Cardiac muscle cell (in vitro differentiated cells and primary cell): ENCODE data around the gene NOS3. TPM values are rescaled to one million over a fixed set of nuclear protein-coding genes. Genes with fewer than 3 reads are reported as not detected.

Experiments
- DNase-seq, 2 donors: peaks; one replicate each; pipeline versions ENCODE4 v3.0.0 to v3.0.0-alpha.2; 2010 to 2017; ENCODE audit warnings: low read depth in 1 of 2, low spot score in 1 of 2
- H3K27ac ChIP-seq: fragments of 200-600 bp; sonication (generic); 2 replicates; pipeline ENCODE4 v1.5.1; 2016
- H3K27me3 ChIP-seq: fragments of 200-600 bp; sonication (generic); 2 replicates; pipeline ENCODE4 v1.6.0; 2016; ENCODE audit warnings: control low read depth
- H3K36me3 ChIP-seq: fragments of 200-600 bp; sonication (generic); 2 replicates; pipeline ENCODE4 v1.5.1; 2016; ENCODE audit warnings: control low read depth
- H3K4me1 ChIP-seq: fragments of 200-600 bp; sonication (generic); 2 replicates; pipeline ENCODE4 v1.8.1; 2017; ENCODE audit warnings: low read depth, mild to moderate bottlenecking, mixed run types
- H3K4me3 ChIP-seq: fragments of 200-600 bp; sonication (generic); 2 replicates; pipeline ENCODE4 v1.5.1; 2016; ENCODE audit warnings: mild to moderate bottlenecking
- H3K9me3 ChIP-seq: fragments of 200-600 bp; sonication (generic); 2 replicates; pipeline ENCODE4 v1.5.1; 2017; ENCODE audit warnings: low read depth, mild to moderate bottlenecking, control low read depth
- polyA plus RNA-seq: library from polyadenylated mRNA; unstranded; fragments of >200 nt; fragmentation: Nextera tagmentation; extraction: Ambion mirVana; gene quantifications from 2 replicates; pipeline ENCODE4 v1.2.1, GENCODE V29; 2016
- total RNA-seq: library from RNA; depleted of rRNA; stranded (reverse); fragments of >200 nt; gene quantifications from 2 replicates; pipeline ENCODE4 v1.2.3, GENCODE V29; 2016
- TF ChIP-seq, protein P1 (sequence below): IDR thresholded peaks from 2 replicates; pipeline ENCODE4 v1.5.1; 2012; ENCODE audit warnings: low read depth, mild to moderate bottlenecking, low read length

NOS3 gene
- total and polyA plus RNA-seq, 2 experiments from 2014 or later = 13.1 to 20.3 TPM

DNA sequence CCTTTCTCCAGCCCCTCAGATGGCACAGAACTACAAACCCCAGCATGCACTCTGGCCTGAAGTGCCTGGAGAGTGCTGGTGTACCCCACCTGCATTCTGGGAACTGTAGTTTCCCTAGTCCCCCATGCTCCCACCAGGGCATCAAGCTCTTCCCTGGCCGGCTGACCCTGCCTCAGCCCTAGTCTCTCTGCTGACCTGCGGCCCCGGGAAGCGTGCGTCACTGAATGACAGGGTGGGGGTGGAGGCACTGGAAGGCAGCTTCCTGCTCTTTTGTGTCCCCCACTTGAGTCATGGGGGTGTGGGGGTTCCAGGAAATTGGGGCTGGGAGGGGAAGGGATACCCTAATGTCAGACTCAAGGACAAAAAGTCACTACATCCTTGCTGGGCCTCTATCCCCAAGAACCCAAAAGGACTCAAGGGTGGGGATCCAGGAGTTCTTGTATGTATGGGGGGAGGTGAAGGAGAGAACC lies 2.1 kb downstream of the NOS3 start:
- DNase-seq = peak; percentile 52 to 80
- no peaks in the 10 kb centered on the region for H3K9me3 ChIP-seq

DNA sequence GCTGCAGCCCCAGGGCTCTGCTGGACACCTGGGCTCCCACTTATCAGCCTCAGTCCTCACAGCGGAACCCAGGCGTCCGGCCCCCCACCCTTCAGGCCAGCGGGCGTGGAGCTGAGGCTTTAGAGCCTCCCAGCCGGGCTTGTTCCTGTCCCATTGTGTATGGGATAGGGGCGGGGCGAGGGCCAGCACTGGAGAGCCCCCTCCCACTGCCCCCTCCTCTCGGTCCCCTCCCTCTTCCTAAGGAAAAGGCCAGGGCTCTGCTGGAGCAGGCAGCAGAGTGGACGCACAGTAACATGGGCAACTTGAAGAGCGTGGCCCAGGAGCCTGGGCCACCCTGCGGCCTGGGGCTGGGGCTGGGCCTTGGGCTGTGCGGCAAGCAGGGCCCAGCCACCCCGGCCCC lies 2.7 kb downstream of the NOS3 start:
- Histone ChIP-seq H3K36me3 (no peaks in the 10 kb centered on the region), H3K9me3 (no peaks in the 10 kb centered on the region), H3K27ac (peak overlapping the region; percentile 90), H3K27me3 (no peaks in the 10 kb centered on the region), H3K4me3 (no peak overlapping the region), H3K4me1 (peaks cover 37% of the 10 kb centered on the region)
- DNase-seq = no peak
- TF ChIP-seq, protein P1, sequence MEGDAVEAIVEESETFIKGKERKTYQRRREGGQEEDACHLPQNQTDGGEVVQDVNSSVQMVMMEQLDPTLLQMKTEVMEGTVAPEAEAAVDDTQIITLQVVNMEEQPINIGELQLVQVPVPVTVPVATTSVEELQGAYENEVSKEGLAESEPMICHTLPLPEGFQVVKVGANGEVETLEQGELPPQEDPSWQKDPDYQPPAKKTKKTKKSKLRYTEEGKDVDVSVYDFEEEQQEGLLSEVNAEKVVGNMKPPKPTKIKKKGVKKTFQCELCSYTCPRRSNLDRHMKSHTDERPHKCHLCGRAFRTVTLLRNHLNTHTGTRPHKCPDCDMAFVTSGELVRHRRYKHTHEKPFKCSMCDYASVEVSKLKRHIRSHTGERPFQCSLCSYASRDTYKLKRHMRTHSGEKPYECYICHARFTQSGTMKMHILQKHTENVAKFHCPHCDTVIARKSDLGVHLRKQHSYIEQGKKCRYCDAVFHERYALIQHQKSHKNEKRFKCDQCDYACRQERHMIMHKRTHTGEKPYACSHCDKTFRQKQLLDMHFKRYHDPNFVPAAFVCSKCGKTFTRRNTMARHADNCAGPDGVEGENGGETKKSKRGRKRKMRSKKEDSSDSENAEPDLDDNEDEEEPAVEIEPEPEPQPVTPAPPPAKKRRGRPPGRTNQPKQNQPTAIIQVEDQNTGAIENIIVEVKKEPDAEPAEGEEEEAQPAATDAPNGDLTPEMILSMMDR = no peak

More for the DNA sequence above, 2.1 kb downstream of the NOS3 start:
- H3K27me3 ChIP-seq = no peaks in the 10 kb centered on the region
- TF ChIP-seq, protein P1 = no peak
- no peak overlapping the region for H3K4me3 ChIP-seq
- peaks cover 37% of the 10 kb centered on the region for H3K4me1 ChIP-seq
- H3K27ac ChIP-seq = peak overlapping the region; percentile 90
- H3K36me3 ChIP-seq = no peaks in the 10 kb centered on the region

DNA sequence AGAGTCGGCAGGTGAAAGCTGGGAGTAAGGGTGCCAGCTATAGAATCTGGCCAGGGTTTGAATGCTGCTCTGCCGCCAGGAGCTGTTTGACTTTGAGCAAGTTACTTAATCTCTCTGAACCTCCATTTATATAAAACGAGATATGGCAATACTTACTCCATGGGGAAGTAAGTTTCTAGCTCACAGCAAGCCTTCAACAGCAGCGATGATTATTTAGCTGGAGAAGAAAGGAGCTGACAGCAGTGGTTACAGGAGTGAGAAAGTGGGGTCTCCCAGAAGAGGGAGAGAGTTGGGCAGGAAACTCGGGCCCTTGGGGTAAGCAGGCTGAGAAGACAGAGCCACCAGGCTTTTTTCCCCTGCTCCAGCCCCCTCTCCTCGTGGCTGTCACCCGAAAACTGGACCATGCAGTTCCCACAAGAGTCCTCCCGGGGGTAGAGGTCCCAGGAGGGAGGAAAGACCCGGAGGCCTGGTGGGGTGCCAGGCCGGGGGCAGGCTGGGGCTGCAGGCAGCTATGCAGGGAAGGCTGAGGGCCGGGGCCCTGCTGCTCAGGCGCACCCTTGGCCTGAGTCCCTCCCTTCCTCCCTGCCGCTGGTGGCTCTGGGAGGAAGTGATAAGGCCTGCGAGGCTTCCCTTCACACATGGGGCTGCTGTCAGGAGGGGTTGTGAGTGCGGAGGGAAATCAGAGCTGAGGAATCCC lies 3.5 kb downstream of the NOS3 start:
- TF ChIP-seq, protein P1 = no peak
- peak; percentile 65 to 89 for DNase-seq

DNA sequence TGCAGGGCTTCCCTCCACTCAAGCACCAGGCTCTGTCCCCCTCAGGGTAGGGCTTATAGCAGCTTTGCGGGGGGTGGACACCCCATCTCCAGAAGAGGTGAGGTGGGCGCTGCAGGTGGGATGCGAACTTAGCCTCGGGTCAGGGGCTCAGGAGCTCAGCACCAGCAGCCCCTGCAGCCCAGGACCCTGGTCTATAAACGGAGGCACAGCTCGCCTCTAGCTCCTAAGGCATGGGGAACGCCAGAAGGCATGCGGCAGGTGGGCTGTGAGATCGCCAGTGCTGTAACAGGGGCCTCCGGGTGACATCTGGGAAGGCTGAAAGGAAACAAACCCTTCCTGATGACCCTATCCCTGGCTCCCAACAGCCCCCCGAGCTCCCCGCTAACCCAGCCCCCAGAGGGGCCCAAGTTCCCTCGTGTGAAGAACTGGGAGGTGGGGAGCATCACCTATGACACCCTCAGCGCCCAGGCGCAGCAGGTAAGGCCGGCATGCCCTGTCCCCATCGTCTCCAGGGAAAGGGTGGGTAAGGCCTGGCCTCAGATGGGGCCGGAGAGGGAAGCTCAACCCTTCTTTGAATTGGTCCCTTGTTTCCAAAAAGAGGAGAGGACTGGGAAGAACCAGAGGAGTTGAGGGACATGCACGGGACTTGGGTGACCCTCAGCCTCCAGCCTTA lies 4.2 kb downstream of the NOS3 start:
- no peaks in the 10 kb centered on the region for H3K9me3 ChIP-seq
- no peak overlapping the region for H3K4me3 ChIP-seq
- no peaks in the 10 kb centered on the region for H3K27me3 ChIP-seq
- H3K27ac ChIP-seq = peak overlapping the region; percentile 90
- TF ChIP-seq, protein P1 = no peak
- H3K36me3 ChIP-seq = no peaks in the 10 kb centered on the region
- no peak for DNase-seq
- H3K4me1 ChIP-seq = peaks cover 31% of the 10 kb centered on the region

More for the DNA sequence above, 3.5 kb downstream of the NOS3 start:
- no peaks in the 10 kb centered on the region for H3K27me3 ChIP-seq
- H3K27ac ChIP-seq = peak overlapping the region; percentile 90
- H3K9me3 ChIP-seq = no peaks in the 10 kb centered on the region
- H3K4me1 ChIP-seq = peaks cover 31% of the 10 kb centered on the region
- no peaks in the 10 kb centered on the region for H3K36me3 ChIP-seq
- H3K4me3 ChIP-seq = no peak overlapping the region

DNA sequence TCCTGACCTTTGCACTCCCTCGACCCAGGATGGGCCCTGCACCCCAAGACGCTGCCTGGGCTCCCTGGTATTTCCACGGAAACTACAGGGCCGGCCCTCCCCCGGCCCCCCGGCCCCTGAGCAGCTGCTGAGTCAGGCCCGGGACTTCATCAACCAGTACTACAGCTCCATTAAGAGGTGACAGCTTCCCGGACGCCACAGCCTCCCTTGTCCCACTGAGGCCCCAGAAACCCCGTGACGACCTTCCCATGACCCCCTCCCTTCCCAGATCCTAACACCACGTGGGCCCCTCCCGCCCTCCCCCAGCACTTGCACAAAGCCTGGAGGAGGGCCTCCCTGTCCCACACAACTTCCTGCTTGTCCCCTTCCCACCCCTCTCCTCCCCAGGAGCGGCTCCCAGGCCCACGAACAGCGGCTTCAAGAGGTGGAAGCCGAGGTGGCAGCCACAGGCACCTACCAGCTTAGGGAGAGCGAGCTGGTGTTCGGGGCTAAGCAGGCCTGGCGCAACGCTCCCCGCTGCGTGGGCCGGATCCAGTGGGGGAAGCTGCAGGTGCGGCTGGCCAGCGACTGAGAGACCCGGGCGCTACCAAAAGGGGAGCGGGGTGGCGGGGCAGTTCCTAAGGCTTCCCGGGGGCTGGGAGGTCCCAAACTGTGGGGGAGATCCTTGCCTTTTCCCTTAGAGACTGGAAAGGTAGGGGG lies 5.7 kb downstream of the NOS3 start:
- Histone ChIP-seq H3K27ac (peak overlapping the region; percentile 77), H3K4me3 (no peak overlapping the region), H3K9me3 (no peaks in the 10 kb centered on the region), H3K27me3 (no peaks in the 10 kb centered on the region), H3K4me1 (peaks cover 31% of the 10 kb centered on the region), H3K36me3 (no peaks in the 10 kb centered on the region)
- TF ChIP-seq, protein P1 = no peak
- DNase-seq = no peak
